ENCODE measurements around the gene CALY. TPM values are rescaled to one million over a fixed set of nuclear protein-coding genes. Genes with fewer than 3 reads are reported as not detected.

Gene CALY
- total and polyA plus RNA-seq, 4 donors: not detected

DNA sequence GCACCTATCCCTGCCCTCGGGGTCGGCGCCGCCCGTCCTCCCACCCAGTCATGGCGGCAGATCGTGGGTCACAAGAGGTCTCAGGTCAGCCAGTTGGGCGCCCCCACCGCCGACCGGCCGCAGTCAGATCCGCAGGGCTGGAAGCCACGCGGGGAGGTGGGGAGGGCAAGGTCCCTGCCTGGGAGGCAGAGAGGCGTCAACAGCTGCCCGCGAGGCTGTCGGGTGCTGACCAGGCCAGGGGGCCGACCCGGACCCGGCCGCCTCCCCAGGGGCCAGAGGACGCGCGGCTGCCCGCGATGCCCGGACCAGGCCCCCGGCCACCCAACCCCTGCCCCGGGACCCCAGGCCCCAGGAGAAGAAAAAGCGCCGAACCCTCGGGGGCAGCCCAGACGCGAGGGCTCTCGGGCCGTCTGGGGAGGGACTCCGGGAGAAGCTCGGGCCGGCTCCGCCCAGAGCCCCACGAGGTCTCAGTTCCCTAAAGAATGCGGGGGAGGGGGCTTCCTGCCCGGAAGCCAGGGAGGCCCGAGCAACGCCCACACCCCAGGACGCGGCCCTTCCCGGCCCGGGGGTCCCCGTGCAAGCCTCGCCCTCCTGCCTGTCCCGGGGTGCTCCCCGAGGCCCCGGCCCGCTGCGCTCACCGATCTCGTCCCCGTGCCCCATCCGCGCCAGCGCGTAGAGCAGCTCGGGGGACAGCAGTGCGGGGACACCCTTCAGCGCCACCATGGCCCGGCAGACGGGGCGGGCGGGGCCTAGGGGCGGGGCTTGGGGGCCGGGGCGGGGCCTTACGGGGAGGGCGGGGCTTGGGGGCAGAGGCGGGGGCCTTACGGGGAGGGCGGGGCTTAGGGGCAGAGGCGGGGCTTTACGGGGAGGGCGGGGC lies 20.8 kb upstream of the CALY start, which contains the start of gene FUOM:
TSS of gene FUOM (minus strand) at position 735 of the 877 bp plus-strand sequence. CDS start at position 723, 12 bp downstream.
- peaks cover 0 to 5% (median 0%) of the 10 kb centered on the region in 4 donors for H3K9me3 ChIP-seq (ENCODE audit: control insufficient read depth in 4 of 4, insufficient read depth in 3 of 4, low read length in 3 of 4)
- peak; percentile 77 to 82 (median 82) for DNase-seq
- TF ChIP-seq CTCF (IDR thresholded peaks at IDR 0.05; ENCODE audit: control extremely low read depth, extremely low read depth): no peak
- H3K4me3 ChIP-seq: peak within 1 kb of the TSS; percentile 68
- 1 to 3% methylated on average over 38 to 83 of the region's 83 CpGs for WGBS, 2 donors
- peaks cover 0 to 14% (median 6%) of the 10 kb centered on the region in 4 donors for H3K36me3 ChIP-seq (ENCODE audit: control insufficient read depth in 4 of 4, insufficient read depth in 4 of 4, low read length in 4 of 4)
- peaks cover 0 to 10% (median 0%) of the 10 kb centered on the region in 5 donors for H3K4me1 ChIP-seq (ENCODE audit: control insufficient read depth in 5 of 5, insufficient read depth in 5 of 5, low read length in 5 of 5)
- no peaks in the 10 kb centered on the region for H3K27me3 ChIP-seq (ENCODE audit: control insufficient read depth in 3 of 3, insufficient read depth in 3 of 3, low read length in 2 of 3)
- ATAC-seq (ENCODE audit: insufficient read depth, low FRiP score): peak; percentile 86
- no peak within 1 kb of the TSS for H3K9ac ChIP-seq (ENCODE audit: insufficient read depth in 1 of 2, low read length in 2 of 2)
- H3K27ac ChIP-seq (ENCODE audit: low read depth in 1 of 2, low read length in 1 of 2): peak within 1 kb of the TSS; percentile 36 to 69

GRCh38 chr10:133356549-133357284 lies 20.0 kb upstream of the CALY start:
- no peak overlapping the region for H3K27ac ChIP-seq (ENCODE audit: low read depth in 1 of 2, low read length in 1 of 2)
- H3K9ac ChIP-seq (ENCODE audit: insufficient read depth in 1 of 2, low read length in 2 of 2): no peak overlapping the region
- DNase-seq: peak in 1 of 3 donors; percentile 5
- no peak for TF ChIP-seq CTCF (IDR thresholded peaks at IDR 0.05; ENCODE audit: control extremely low read depth, extremely low read depth)
- peak overlapping the region; percentile 68 for H3K4me3 ChIP-seq
- H3K36me3 ChIP-seq (ENCODE audit: control insufficient read depth in 4 of 4, insufficient read depth in 4 of 4, low read length in 4 of 4): peaks cover 0 to 6% (median 0%) of the 10 kb centered on the region in 4 donors
- H3K4me1 ChIP-seq (ENCODE audit: control insufficient read depth in 5 of 5, insufficient read depth in 5 of 5, low read length in 5 of 5): peaks cover 0 to 10% (median 0%) of the 10 kb centered on the region in 5 donors
- WGBS, 2 donors: 49 to 53% methylated on average over 24 to 27 of the region's 27 CpGs
- no peak for ATAC-seq (ENCODE audit: insufficient read depth, low FRiP score)
- peaks cover 0 to 5% (median 0%) of the 10 kb centered on the region in 4 donors for H3K9me3 ChIP-seq (ENCODE audit: control insufficient read depth in 4 of 4, insufficient read depth in 3 of 4, low read length in 3 of 4)
- H3K27me3 ChIP-seq (ENCODE audit: control insufficient read depth in 3 of 3, insufficient read depth in 3 of 3, low read length in 2 of 3): no peaks in the 10 kb centered on the region

DNA sequence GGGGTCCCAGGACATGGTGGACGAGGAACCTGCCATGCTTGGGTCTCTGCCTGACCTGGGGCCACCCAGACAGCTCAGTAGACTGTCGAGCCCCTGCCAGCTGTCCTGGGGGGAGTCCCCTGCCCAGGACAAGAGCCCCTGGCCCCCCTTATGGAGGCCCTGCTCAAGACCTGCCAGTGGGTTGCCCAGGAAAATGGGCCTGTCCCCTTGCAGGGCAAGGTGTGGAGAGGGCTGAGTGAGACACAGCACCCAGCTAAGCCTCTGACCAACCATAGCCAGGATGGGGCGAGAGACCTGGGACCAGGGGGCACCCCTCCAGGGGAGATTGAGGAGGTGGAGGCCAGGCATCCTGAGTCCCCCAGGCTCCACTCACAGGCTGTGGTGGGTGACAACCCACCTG lies 19.3 kb upstream of the CALY start:
- ATAC-seq (ENCODE audit: insufficient read depth, low FRiP score) (no peak), DNase-seq (no peak)
- Histone ChIP-seq H3K4me3 (no peak overlapping the region), H3K27me3 (ENCODE audit: control insufficient read depth in 3 of 3, insufficient read depth in 3 of 3, low read length in 2 of 3) (no peaks in the 10 kb centered on the region), H3K27ac (ENCODE audit: low read depth in 1 of 2, low read length in 1 of 2) (no peak overlapping the region), H3K36me3 (ENCODE audit: control insufficient read depth in 4 of 4, insufficient read depth in 4 of 4, low read length in 4 of 4) (peaks cover 0 to 6% (median 0%) of the 10 kb centered on the region in 4 donors), H3K4me1 (ENCODE audit: control insufficient read depth in 5 of 5, insufficient read depth in 5 of 5, low read length in 5 of 5) (peaks cover 0 to 10% (median 0%) of the 10 kb centered on the region in 5 donors), H3K9me3 (ENCODE audit: control insufficient read depth in 4 of 4, insufficient read depth in 3 of 4, low read length in 3 of 4) (peaks cover 0 to under 1% (median 0%) of the 10 kb centered on the region in 4 donors), H3K9ac (ENCODE audit: insufficient read depth in 1 of 2, low read length in 2 of 2) (no peak overlapping the region)
- TF ChIP-seq CTCF (IDR thresholded peaks at IDR 0.05; ENCODE audit: control extremely low read depth, extremely low read depth): no peak
- 96 to 97% methylated on average over 3 of the region's 3 CpGs for WGBS, 2 donors

All from lung (tissue), 12 donors.